Endothelial cell of umbilical vein (primary cell): Measurements from ENCODE around the gene MICA. TPM values are rescaled to one million over a fixed set of nuclear protein-coding genes. Genes with fewer than 3 reads are reported as not detected.

Source experiments
- BruUV-seq: library from RNA; stranded (reverse); fragments of 400-500 nt; replicated peaks from 2 replicates; lab custom pipeline; 2021; lab: Mats Ljungman, UMichigan
- CTCF ChIA-PET: fragments of 300-600, 350-600 bp; sonication (Branson Sonifier 250); formaldehyde crosslinking; loops from one replicate; lab custom pipeline; 2021; ENCODE audit warnings: antibody characterized with exemption, inconsistent platforms; lab: Charles Lee
- POLR2A ChIA-PET: fragments of 300-600, 350-600 bp; sonication (Branson Sonifier 250); formaldehyde crosslinking; loops from one replicate; lab custom pipeline; 2021; ENCODE audit warnings: antibody characterized with exemption, inconsistent platforms; lab: Charles Lee
- DNase-seq: peaks from one replicate; pipeline ENCODE4 v3.0.0-alpha.2; 2011; ENCODE audit warnings: low read depth, low spot score
- FAIRE-seq: peaks from 2 replicates; lab custom pipeline; 2011; peaks lifted over from hg19 to GRCh38; lab: Jason Lieb, UNC
- H2AFZ ChIP-seq: 2 replicates; pipeline ENCODE4 v1.6.0; 2012; ENCODE audit warnings: low read depth, low read length, control low read depth, inconsistent platforms
- H3K27ac ChIP-seq: 2 replicates; pipeline ENCODE4 v1.5.1; 2011; ENCODE audit warnings: low read depth, mild to moderate bottlenecking, control low read depth, low read length, moderate library complexity; ENCODE audit not compliant: insufficient read depth
- H3K27me3 ChIP-seq, 2 experiments: 2 replicates each; pipeline versions ENCODE4 v1.6.0 to v1.6.1; 2011; ENCODE audit warnings: low read length in 2 of 2, mixed read lengths in 1 of 2; ENCODE audit not compliant: control insufficient read depth in 2 of 2, insufficient read depth in 2 of 2
- H3K36me3 ChIP-seq, 2 experiments: 2 replicates in 1 of 2; 3 replicates in 1 of 2; pipeline ENCODE4 v1.5.1; 2011; ENCODE audit warnings: low read length in 2 of 2, mild to moderate bottlenecking in 1 of 2, moderate library complexity in 1 of 2; ENCODE audit not compliant: control insufficient read depth in 2 of 2, insufficient read depth in 2 of 2; ENCODE audit errors: extremely low read depth in 1 of 2
- H3K4me1 ChIP-seq: 3 replicates; pipeline ENCODE4 v1.5.1; 2011; ENCODE audit warnings: mild to moderate bottlenecking, low read length; ENCODE audit not compliant: control insufficient read depth, insufficient read depth; ENCODE audit errors: extremely low read depth
- H3K4me2 ChIP-seq: 2 replicates; pipeline ENCODE4 v1.6.1; 2011; ENCODE audit warnings: low read length, control low read depth, mixed read lengths; ENCODE audit not compliant: insufficient read depth
- H3K4me3 ChIP-seq, 3 experiments: fragments of 200-600 bp in 1 of 3; sonication (generic), shearing (Covaris generic) in 1 of 3; replicated peaks in 1 of 3; 2 replicates each; pipeline ENCODE4 v1.5.1; 2011 to 2016; ENCODE audit warnings: control low read depth in 3 of 3, low read length in 3 of 3, mild to moderate bottlenecking in 2 of 3, inconsistent platforms in 1 of 3, low read depth in 1 of 3, moderate library complexity in 1 of 3; ENCODE audit not compliant: insufficient read depth in 1 of 3
- H3K79me2 ChIP-seq: 2 replicates; pipeline ENCODE4 v1.6.0; 2012; ENCODE audit warnings: low read length, inconsistent platforms; ENCODE audit not compliant: control insufficient read depth, insufficient read depth
- H3K9ac ChIP-seq: replicated peaks from 2 replicates; pipeline ENCODE3; 2011; ENCODE audit warnings: low read length, control low read depth; ENCODE audit not compliant: insufficient read depth; ENCODE audit errors: extremely low read depth
- H3K9me1 ChIP-seq: replicated peaks from 3 replicates; pipeline ENCODE4 v1.6.0; 2011; ENCODE audit warnings: mild to moderate bottlenecking, low read length; ENCODE audit not compliant: control insufficient read depth, insufficient read depth; ENCODE audit errors: extremely low read depth
- H3K9me3 ChIP-seq: replicated peaks from 2 replicates; pipeline ENCODE4 v1.5.1; 2012; ENCODE audit warnings: low read length, inconsistent platforms; ENCODE audit not compliant: control insufficient read depth, insufficient read depth
- H4K20me1 ChIP-seq: replicated peaks from 2 replicates; pipeline ENCODE3; 2011; ENCODE audit warnings: mild to moderate bottlenecking, low read length; ENCODE audit not compliant: control insufficient read depth, insufficient read depth; ENCODE audit errors: extremely low read depth
- FOS ChIP-seq: IDR thresholded peaks from 2 replicates; pipeline ENCODE4 v1.6.1; 2011; ENCODE audit warnings: mild to moderate bottlenecking, low read length, moderate library complexity, borderline replicate concordance; ENCODE audit not compliant: insufficient read depth
- GATA2 ChIP-seq: IDR thresholded peaks from 2 replicates; pipeline ENCODE4 v1.7.0; 2011; ENCODE audit warnings: low read depth, mild to moderate bottlenecking, moderate library complexity, mixed read lengths, low read length; ENCODE audit not compliant: insufficient read length, insufficient read depth
- MAX ChIP-seq: IDR thresholded peaks from 2 replicates; pipeline ENCODE4 v1.6.1; 2011; ENCODE audit not compliant: insufficient read depth, insufficient read length
- MYC ChIP-seq: IDR thresholded peaks from one replicate; pipeline ENCODE4 v1.6.1; 2011; ENCODE audit warnings: mild to moderate bottlenecking, low read depth, low read length
- POLR2A ChIP-seq: IDR thresholded peaks from 2 replicates; pipeline ENCODE4 v1.6.1; 2012; ENCODE audit warnings: low read depth, mild to moderate bottlenecking, control low read depth, low read length
- POLR2AphosphoS5 ChIP-seq: IDR thresholded peaks from 2 replicates; pipeline ENCODE4 v1.6.1; 2012; ENCODE audit warnings: low read depth, mild to moderate bottlenecking, control low read depth, low read length, moderate library complexity; ENCODE audit not compliant: insufficient read depth
- dilution Hi-C: fragments of 300-500 bp; cut with MboI; formaldehyde crosslinking; loops from one replicate; pipeline ENCODE4 v1.15.0; 2019; ENCODE audit warnings: low sequenced_read_pairs; ENCODE audit not compliant: extremely low pct_ligation_motif_present
- intact Hi-C: fragments of 100-400 bp; cut with micrococcal nuclease; formaldehyde crosslinking; loops from one replicate; pipeline ENCODE4 v1.10.0; 2022
- polyA plus RNA-seq, 4 experiments: library from polyadenylated mRNA; depleted of rRNA in 3 of 4; stranded (reverse) in 3 of 4; unstranded in 1 of 4; fragments of >200 nt; gene quantifications; 2 replicates each; pipeline versions ENCODE4 v1.2.1 to v1.2.3, GENCODE V29; 2011 to 2012; ENCODE audit warnings: missing spikeins in 1 of 4
- total RNA-seq: library from RNA; stranded (reverse); gene quantifications from 2 replicates; pipeline ENCODE4 v1.2.3, GENCODE V29; 2021
- TF ChIP-seq, protein P1 (sequence below), 2 donors: IDR thresholded peaks; 1 replicate in 1 of 2; 2 replicates in 1 of 2; pipeline ENCODE4 v1.5.1; 2011; ENCODE audit warnings: low read length in 2 of 2, mild to moderate bottlenecking in 2 of 2, moderate library complexity in 2 of 2, control low read depth in 1 of 2, inconsistent platforms in 1 of 2, low read depth in 1 of 2; ENCODE audit not compliant: insufficient read depth in 1 of 2; ENCODE audit errors: extremely low read depth in 1 of 2

The MICA gene
- total and polyA plus RNA-seq, 2 donors (not counting 3 experiments of a cell fraction or from before 2014, with no cell fraction given), result 42.5 to 99.3 TPM

- Histone ChIP-seq H3K27me3 (peaks cover 12 to 15% of the 10 kb centered on the region in 2 experiments), H3K4me2 (no peak overlapping the region), H3K4me1 (no peaks in the 10 kb centered on the region), H2AFZ (no peak overlapping the region), H3K79me2 (no peaks in the 10 kb centered on the region), H3K9me3 (no peaks in the 10 kb centered on the region), H3K36me3 (no peaks in the 10 kb centered on the region), H3K9ac (no peak overlapping the region), H4K20me1 (no peaks in the 10 kb centered on the region), H3K4me3 (no peak overlapping the region), H3K27ac (no peak overlapping the region), H3K9me1 (no peaks in the 10 kb centered on the region)
- CTCF ChIA-PET, result no interaction called here
- intact Hi-C loops (no loop called here), dilution Hi-C loops (no loop called here)
- DNase-seq (no peak), FAIRE-seq (no peak)
- POLR2A ChIA-PET, result no interaction called here
- TF ChIP-seq POLR2AphosphoS5, result no peak
- TF ChIP-seq MAX, result no peak
- no peak for TF ChIP-seq GATA2
- no peak for TF ChIP-seq POLR2A
- no peak for TF ChIP-seq FOS
- no peak for TF ChIP-seq MYC
- TF ChIP-seq, protein P1, sequence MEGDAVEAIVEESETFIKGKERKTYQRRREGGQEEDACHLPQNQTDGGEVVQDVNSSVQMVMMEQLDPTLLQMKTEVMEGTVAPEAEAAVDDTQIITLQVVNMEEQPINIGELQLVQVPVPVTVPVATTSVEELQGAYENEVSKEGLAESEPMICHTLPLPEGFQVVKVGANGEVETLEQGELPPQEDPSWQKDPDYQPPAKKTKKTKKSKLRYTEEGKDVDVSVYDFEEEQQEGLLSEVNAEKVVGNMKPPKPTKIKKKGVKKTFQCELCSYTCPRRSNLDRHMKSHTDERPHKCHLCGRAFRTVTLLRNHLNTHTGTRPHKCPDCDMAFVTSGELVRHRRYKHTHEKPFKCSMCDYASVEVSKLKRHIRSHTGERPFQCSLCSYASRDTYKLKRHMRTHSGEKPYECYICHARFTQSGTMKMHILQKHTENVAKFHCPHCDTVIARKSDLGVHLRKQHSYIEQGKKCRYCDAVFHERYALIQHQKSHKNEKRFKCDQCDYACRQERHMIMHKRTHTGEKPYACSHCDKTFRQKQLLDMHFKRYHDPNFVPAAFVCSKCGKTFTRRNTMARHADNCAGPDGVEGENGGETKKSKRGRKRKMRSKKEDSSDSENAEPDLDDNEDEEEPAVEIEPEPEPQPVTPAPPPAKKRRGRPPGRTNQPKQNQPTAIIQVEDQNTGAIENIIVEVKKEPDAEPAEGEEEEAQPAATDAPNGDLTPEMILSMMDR (IDR thresholded peaks at IDR 0.05; ENCODE audit: extremely low read depth in 1 of 2, insufficient read depth in 1 of 2, low read depth in 1 of 2, low read length in 2 of 2), result no peak
- no TSS peak for BruUV-seq
These were observed 18.4 kb upstream of the MICA start for GRCh38 chr6:31385041-31385440.
